Fibroblast of the conjunctiva (primary cell): Measurements from ENCODE around the gene PIGU.
"Not testable (repeated sequence)": the region's sequence is repeated elsewhere in the genome, so short reads cannot be mapped to it uniquely, and the experiment has no call there.

Experiments used
- DNase-seq: peaks from one replicate; pipeline ENCODE4 v3.0.0-alpha.2; 2010; ENCODE audit warnings: low read depth

Gene PIGU

GRCh38 chr20:34676642-34677373 is at the start of gene PIGU:
Gene PIGU, minus strand, starts transcription at chr20:34677092. Its CDS starts 7 bp downstream, at chr20:34677085.
- peak; percentile 80 for DNase-seq

GRCh38 chr20:34724172-34724571 is 47.3 kb upstream of the PIGU start:
- no peak for DNase-seq

GRCh38 chr20:34722560-34722959 is 45.7 kb upstream of the PIGU start:
- not testable (repeated sequence) for DNase-seq

GRCh38 chr20:34720266-34720665 is 43.4 kb upstream of the PIGU start:
- DNase-seq, result no peak

GRCh38 chr20:34719242-34720017 is 42.5 kb upstream of the PIGU start:
- DNase-seq, result not testable (repeated sequence)

GRCh38 chr20:34717230-34718095 is 40.6 kb upstream of the PIGU start:
- DNase-seq, result no peak

- DNase-seq, result no peak
Observed at GRCh38 chr20:34716921-34717229, 40.0 kb upstream of the PIGU start.

- no peak for DNase-seq
Observed at GRCh38 chr20:34715384-34715783, 38.5 kb upstream of the PIGU start.

GRCh38 chr20:34713944-34714515 is 37.1 kb upstream of the PIGU start:
- DNase-seq, result not testable (repeated sequence)

- DNase-seq, result peak; percentile 87
Observed at GRCh38 chr20:34713194-34713943, 36.5 kb upstream of the PIGU start.

- no peak for DNase-seq
Observed at GRCh38 chr20:34712525-34713192, 35.8 kb upstream of the PIGU start.

GRCh38 chr20:34711813-34712430 is 35.0 kb upstream of the PIGU start:
- no peak for DNase-seq

GRCh38 chr20:34710861-34711574 is 34.1 kb upstream of the PIGU start:
- DNase-seq, result no peak

- DNase-seq, result no peak
Observed at GRCh38 chr20:34710568-34710839, 33.6 kb upstream of the PIGU start.

GRCh38 chr20:34709831-34710567 is 33.1 kb upstream of the PIGU start:
- peak; percentile 18 for DNase-seq

- peak; percentile 66 for DNase-seq
Observed at GRCh38 chr20:34709044-34709830, 32.3 kb upstream of the PIGU start.

- peak; percentile 29 for DNase-seq
Observed at GRCh38 chr20:34708621-34709043, 31.7 kb upstream of the PIGU start.
